ENCODE results near the gene MYOZ3. TPM values are rescaled to one million over a fixed set of nuclear protein-coding genes. Genes with fewer than 3 reads are reported as not detected.

MYOZ3 gene
- polyA plus RNA-seq, 3 donors = 6.4 to 8.1 (median 6.6) TPM

Other genes starting within 250 kb of the MYOZ3 start
- gene CD74, start 248.3 kb upstream of the MYOZ3 start, polyA plus RNA-seq (ENCODE audit: insufficient read length in 3 of 3) = 100 to 1,000 TPM; 215 to 372 (median 259) TPM
- gene RPS14, start 211.5 kb upstream of the MYOZ3 start, polyA plus RNA-seq (ENCODE audit: insufficient read length in 3 of 3) = 1,000 to 10,000 TPM; 1,682 to 2,258 (median 2,070) TPM
- gene NDST1, start 153.1 kb upstream of the MYOZ3 start, polyA plus RNA-seq (ENCODE audit: insufficient read length in 3 of 3) = 10 to 100 TPM; 51.9 to 65.6 (median 55.3) TPM
- gene SYNPO, start 20.6 kb upstream of the MYOZ3 start, polyA plus RNA-seq (ENCODE audit: insufficient read length in 3 of 3) = 100 to 1,000 TPM in 2 of 3 donors, 10 to 100 TPM in 1; 89.8 to 111 (median 100) TPM
- gene RBM22, start 39.8 kb downstream of the MYOZ3 start, polyA plus RNA-seq (ENCODE audit: insufficient read length in 3 of 3) = 10 to 100 TPM; 74.3 to 79.0 (median 78.3) TPM
- gene DCTN4, start 97.8 kb downstream of the MYOZ3 start, polyA plus RNA-seq (ENCODE audit: insufficient read length in 3 of 3) = 10 to 100 TPM; 57.8 to 72.0 (median 68.9) TPM
- 10 to 100 TPM; 22.1 to 24.4 (median 23.4) TPM for gene SMIM3, start 117.5 kb downstream of the MYOZ3 start, polyA plus RNA-seq (ENCODE audit: insufficient read length in 3 of 3)
- gene IRGM, start 185.3 kb downstream of the MYOZ3 start, polyA plus RNA-seq (ENCODE audit: insufficient read length in 3 of 3) = 1 to 10 TPM in 1 of 3 donors, under 1 TPM in 2; 0.40 to 1.0 (median 0.65) TPM
- 10 to 100 TPM; 37.2 to 44.1 (median 40.1) TPM for gene ZNF300, start 243.7 kb downstream of the MYOZ3 start, polyA plus RNA-seq (ENCODE audit: insufficient read length in 3 of 3)

Measured in renal cortex interstitium (tissue), 3 donors.